HepG2 (cell line): ENCODE measurements around the gene ARVCF. TPM values are rescaled to one million over a fixed set of nuclear protein-coding genes. Genes with fewer than 3 reads are reported as not detected.

Experiments
- HNRNPUL1 ChIP-seq: fragments of 200-400 bp; formaldehyde crosslinking; IDR thresholded peaks from 2 replicates; pipeline ENCODE4 v1.6.1; 2017; ENCODE audit warnings: low read depth, mild to moderate bottlenecking, low read length, moderate library complexity
- NAIF1 ChIP-seq: sonication (generic); formaldehyde crosslinking; IDR thresholded peaks from 2 replicates; pipeline ENCODE4 v1.5.0; 2020; ENCODE audit warnings: mild to moderate bottlenecking, missing genetic modification reagents, borderline replicate concordance
- SP5 ChIP-seq: IDR thresholded peaks from 2 replicates; pipeline ENCODE4 v1.6.1; 2016; ENCODE audit warnings: low read depth, borderline replicate concordance
- THAP11 ChIP-seq: IDR thresholded peaks from 2 replicates; pipeline ENCODE4 v1.6.1; 2016; ENCODE audit warnings: missing biosample characterization, missing genetic modification reagents
- TOE1 ChIP-seq: sonication (generic); formaldehyde crosslinking; IDR thresholded peaks from 2 replicates; pipeline ENCODE4 v1.4.0; 2020; ENCODE audit warnings: mild to moderate bottlenecking, missing genetic modification reagents
- ZNF235 ChIP-seq: sonication (generic); formaldehyde crosslinking; IDR thresholded peaks from 2 replicates; pipeline ENCODE4 v1.8.1; 2023; ENCODE audit warnings: mild to moderate bottlenecking, missing genetic modification reagents, borderline replicate concordance
- ZNF296 ChIP-seq: sonication (generic); formaldehyde crosslinking; conservative IDR thresholded peaks from 2 replicates; pipeline ENCODE4 v1.5.0; 2020; ENCODE audit warnings: mild to moderate bottlenecking, missing genetic modification reagents
- ZNF605 ChIP-seq: sonication (generic); formaldehyde crosslinking; IDR thresholded peaks from 2 replicates; pipeline ENCODE4 v1.8.0; 2022; ENCODE audit warnings: mild to moderate bottlenecking, missing genetic modification reagents
- ZNF703 ChIP-seq: sonication (generic); formaldehyde crosslinking; IDR thresholded peaks from 2 replicates; pipeline ENCODE4 v1.5.1; 2020; ENCODE audit warnings: missing genetic modification reagents, mild to moderate bottlenecking, moderate library complexity, borderline replicate concordance
- polyA plus RNA-seq, 8 experiments: library from polyadenylated mRNA; depleted of rRNA in 3 of 8; stranded (reverse) in 7 of 8; unstranded in 1 of 8; fragments of >200 nt; fragmentation: Illumina TruSeq in 4 of 8; extraction: Trizol in 4 of 8; gene quantifications; 2 replicates each; pipeline versions ENCODE4 v1.2.1 to v1.2.3, GENCODE V29; 2011 to 2016; ENCODE audit warnings: low read depth in 4 of 8, missing spikeins in 1 of 8, mixed read lengths in 1 of 8; ENCODE audit not compliant: insufficient read depth in 1 of 8
- total RNA-seq, 5 experiments: library from RNA; depleted of rRNA; stranded (reverse); fragments of >200 nt; fragmentation: Illumina TruSeq; extraction: Trizol; gene quantifications; 2 replicates each; pipeline ENCODE4 v1.2.3, GENCODE V29; 2016; ENCODE audit warnings: low read depth in 1 of 5
- TF ChIP-seq, protein P1 (sequence below), 2 experiments: fragments of 450-650 bp in 1 of 2; sonication (generic) in 1 of 2; formaldehyde crosslinking in 1 of 2; IDR thresholded peaks; 2 replicates each; pipeline versions ENCODE4 v1.6.1 to v1.8.0; 2016 to 2022; ENCODE audit warnings: antibody characterized with exemption in 1 of 2, mild to moderate bottlenecking in 1 of 2, missing genetic modification reagents in 1 of 2
- TF ChIP-seq, protein P2 (sequence below): IDR thresholded peaks from 2 replicates; pipeline ENCODE4 v1.6.1; 2016; ENCODE audit warnings: missing genetic modification reagents, missing compliant biosample characterization
- TF ChIP-seq, protein P3 (sequence below): sonication (generic); formaldehyde crosslinking; IDR thresholded peaks from 2 replicates; pipeline ENCODE4 v1.4.0; 2020; ENCODE audit warnings: missing genetic modification reagents
- TF ChIP-seq, protein P4 (sequence below): sonication (generic); formaldehyde crosslinking; IDR thresholded peaks from 2 replicates; pipeline ENCODE4 v1.4.0; 2020; ENCODE audit warnings: missing genetic modification reagents

The ARVCF gene
- total and polyA plus RNA-seq, 2 of the 13 experiments (the other 11 are each of a cell fraction or from before 2014, with no cell fraction given), result 16.4 to 17.7 TPM

DNA sequence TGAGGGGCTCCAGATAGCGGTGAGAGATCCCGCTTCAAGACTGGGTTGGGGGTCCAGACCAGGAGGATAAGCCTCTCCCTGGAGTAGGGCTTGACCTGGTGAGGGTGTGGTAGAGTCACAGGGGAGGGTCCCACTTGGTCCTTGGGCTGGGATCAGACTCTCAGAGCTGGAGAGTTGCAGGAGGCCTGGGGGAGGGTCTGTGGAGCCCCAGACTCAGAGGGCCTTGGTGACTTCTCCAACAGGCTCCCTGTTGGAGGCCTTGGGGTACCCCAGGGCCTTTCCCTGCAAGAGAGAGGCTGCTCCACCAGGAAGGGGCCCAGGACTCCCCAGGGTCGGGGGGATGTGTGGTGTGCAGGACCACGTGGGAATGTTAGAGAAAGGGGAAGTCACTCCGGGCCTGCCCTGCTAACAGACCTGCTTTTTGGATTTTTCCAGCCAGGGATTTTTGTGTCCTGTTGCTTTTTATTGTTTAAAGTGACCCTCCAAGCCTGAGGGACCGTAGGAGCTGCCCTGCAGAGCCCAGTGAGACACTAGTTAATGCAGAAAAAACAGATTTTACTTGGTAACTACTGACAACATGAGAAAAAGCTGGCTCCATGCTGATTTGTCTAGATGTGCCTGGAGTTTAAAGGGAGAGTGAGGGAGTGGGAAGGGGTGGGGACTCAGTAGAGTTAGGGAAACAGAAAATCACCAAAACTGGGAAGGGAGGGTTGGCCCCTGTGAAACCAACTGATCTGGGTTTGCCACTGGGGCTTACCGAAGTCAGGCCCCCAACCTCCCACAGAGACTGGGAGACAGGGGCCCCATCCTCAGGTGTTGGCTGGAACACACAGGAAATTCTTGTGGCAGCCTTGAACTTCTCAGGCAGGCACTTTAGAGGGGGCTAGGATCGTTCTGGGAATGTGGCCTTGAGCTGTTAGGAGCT is 74.2 kb downstream of the ARVCF start (continued):
- TF ChIP-seq, protein P1, sequence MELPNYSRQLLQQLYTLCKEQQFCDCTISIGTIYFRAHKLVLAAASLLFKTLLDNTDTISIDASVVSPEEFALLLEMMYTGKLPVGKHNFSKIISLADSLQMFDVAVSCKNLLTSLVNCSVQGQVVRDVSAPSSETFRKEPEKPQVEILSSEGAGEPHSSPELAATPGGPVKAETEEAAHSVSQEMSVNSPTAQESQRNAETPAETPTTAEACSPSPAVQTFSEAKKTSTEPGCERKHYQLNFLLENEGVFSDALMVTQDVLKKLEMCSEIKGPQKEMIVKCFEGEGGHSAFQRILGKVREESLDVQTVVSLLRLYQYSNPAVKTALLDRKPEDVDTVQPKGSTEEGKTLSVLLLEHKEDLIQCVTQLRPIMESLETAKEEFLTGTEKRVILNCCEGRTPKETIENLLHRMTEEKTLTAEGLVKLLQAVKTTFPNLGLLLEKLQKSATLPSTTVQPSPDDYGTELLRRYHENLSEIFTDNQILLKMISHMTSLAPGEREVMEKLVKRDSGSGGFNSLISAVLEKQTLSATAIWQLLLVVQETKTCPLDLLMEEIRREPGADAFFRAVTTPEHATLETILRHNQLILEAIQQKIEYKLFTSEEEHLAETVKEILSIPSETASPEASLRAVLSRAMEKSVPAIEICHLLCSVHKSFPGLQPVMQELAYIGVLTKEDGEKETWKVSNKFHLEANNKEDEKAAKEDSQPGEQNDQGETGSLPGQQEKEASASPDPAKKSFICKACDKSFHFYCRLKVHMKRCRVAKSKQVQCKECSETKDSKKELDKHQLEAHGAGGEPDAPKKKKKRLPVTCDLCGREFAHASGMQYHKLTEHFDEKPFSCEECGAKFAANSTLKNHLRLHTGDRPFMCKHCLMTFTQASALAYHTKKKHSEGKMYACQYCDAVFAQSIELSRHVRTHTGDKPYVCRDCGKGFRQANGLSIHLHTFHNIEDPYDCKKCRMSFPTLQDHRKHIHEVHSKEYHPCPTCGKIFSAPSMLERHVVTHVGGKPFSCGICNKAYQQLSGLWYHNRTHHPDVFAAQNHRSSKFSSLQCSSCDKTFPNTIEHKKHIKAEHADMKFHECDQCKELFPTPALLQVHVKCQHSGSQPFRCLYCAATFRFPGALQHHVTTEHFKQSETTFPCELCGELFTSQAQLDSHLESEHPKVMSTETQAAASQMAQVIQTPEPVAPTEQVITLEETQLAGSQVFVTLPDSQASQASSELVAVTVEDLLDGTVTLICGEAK (IDR thresholded peaks at IDR 0.05), result no peak
- TF ChIP-seq, protein P1 (CRISPR knock-in tag; IDR thresholded peaks at IDR 0.05), result no peak
- TF ChIP-seq ZNF235 (CRISPR knock-in tag), result no peak
- TF ChIP-seq, protein P2, sequence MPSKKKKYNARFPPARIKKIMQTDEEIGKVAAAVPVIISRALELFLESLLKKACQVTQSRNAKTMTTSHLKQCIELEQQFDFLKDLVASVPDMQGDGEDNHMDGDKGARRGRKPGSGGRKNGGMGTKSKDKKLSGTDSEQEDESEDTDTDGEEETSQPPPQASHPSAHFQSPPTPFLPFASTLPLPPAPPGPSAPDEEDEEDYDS, result no peak
- peak; percentile 49; the same call in 1 of the 2 replicates for TF ChIP-seq NAIF1 (CRISPR knock-in tag)
- TF ChIP-seq TOE1, result no peak
- TF ChIP-seq THAP11, result no peak
- TF ChIP-seq ZNF296 (CRISPR knock-in tag), result no peak; the same call in 1 of the 2 replicates
- TF ChIP-seq, protein P3, sequence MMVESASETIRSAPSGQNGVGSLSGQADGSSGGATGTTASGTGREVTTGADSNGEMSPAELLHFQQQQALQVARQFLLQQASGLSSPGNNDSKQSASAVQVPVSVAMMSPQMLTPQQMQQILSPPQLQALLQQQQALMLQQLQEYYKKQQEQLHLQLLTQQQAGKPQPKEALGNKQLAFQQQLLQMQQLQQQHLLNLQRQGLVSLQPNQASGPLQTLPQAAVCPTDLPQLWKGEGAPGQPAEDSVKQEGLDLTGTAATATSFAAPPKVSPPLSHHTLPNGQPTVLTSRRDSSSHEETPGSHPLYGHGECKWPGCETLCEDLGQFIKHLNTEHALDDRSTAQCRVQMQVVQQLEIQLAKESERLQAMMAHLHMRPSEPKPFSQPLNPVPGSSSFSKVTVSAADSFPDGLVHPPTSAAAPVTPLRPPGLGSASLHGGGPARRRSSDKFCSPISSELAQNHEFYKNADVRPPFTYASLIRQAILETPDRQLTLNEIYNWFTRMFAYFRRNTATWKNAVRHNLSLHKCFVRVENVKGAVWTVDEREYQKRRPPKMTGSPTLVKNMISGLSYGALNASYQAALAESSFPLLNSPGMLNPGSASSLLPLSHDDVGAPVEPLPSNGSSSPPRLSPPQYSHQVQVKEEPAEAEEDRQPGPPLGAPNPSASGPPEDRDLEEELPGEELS (CRISPR knock-in tag), result peak; percentile 50; the same call in 1 of the 2 replicates
- TF ChIP-seq SP5 (CRISPR knock-in tag), result no peak
- TF ChIP-seq, protein P4, sequence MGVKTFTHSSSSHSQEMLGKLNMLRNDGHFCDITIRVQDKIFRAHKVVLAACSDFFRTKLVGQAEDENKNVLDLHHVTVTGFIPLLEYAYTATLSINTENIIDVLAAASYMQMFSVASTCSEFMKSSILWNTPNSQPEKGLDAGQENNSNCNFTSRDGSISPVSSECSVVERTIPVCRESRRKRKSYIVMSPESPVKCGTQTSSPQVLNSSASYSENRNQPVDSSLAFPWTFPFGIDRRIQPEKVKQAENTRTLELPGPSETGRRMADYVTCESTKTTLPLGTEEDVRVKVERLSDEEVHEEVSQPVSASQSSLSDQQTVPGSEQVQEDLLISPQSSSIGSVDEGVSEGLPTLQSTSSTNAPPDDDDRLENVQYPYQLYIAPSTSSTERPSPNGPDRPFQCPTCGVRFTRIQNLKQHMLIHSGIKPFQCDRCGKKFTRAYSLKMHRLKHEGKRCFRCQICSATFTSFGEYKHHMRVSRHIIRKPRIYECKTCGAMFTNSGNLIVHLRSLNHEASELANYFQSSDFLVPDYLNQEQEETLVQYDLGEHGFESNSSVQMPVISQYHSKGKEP (CRISPR knock-in tag), result no peak
- TF ChIP-seq HNRNPUL1, result no peak
- TF ChIP-seq ZNF605, result no peak; the same call in 1 of the 2 replicates
- no peak for TF ChIP-seq ZNF703 (CRISPR knock-in tag)
